SKM-1 (cell line): Measurements from ENCODE around the gene DET1.

Source experiments
- DNase-seq: peaks from one replicate; lab custom pipeline; 2025; ENCODE audit not compliant: unreplicated experiment; lab: John Stamatoyannopoulos, UW

DET1 gene

GRCh38 chr15:88467935-88468528 lies 78.4 kb downstream of the DET1 start:
- no peak for DNase-seq

DNA sequence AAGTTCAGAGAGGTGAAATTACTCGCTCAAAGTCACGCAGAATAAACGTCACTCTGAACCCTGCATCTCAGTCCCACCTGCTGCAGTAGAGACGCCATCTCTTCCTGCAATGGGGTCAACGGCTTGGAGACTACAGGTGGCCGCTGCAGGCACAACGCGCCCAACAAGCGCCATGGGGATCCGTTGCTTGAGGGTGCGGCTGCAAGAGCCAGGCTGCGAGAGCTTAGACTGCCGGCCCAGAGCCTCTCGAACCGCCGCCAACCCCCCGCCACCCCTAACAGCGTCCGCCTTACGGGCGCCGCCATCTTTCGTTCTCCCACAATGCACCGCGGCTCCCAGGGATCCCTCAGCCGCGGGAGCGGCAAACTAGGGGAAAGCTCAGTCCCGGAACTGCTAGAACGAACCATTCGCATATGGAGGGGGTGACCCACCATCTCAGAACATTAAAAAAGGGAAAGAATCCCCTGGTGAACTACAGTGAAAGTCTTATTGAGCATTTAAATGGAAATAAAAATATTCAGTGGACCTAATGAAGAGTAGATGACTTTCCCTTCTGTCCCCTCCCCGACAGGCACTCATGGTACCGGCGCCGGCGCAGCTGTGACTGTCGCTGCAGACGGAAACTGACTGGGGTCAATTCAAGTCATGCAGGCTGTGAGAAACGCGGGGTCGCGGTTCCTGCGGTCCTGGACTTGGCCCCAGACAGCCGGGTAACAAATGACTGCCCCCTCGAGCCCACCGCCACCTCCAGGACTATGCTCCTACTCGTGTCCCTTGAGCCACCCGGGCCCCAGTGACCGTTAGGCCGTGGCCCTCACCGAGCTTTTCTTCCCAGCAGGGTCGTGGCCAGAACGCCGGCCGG lies 79.2 kb downstream of the DET1 start, which contains the start of the genes MRPL46 and MRPS11:
TSS of gene MRPL46 (minus strand) at position 316 of the 862 bp plus-strand sequence. CDS start at position 305, 11 bp downstream.
TSS of gene MRPS11 (plus strand) at position 636 of the 862 bp plus-strand sequence. CDS start at position 646, 10 bp downstream.
- peak; percentile 93 for DNase-seq

DNA sequence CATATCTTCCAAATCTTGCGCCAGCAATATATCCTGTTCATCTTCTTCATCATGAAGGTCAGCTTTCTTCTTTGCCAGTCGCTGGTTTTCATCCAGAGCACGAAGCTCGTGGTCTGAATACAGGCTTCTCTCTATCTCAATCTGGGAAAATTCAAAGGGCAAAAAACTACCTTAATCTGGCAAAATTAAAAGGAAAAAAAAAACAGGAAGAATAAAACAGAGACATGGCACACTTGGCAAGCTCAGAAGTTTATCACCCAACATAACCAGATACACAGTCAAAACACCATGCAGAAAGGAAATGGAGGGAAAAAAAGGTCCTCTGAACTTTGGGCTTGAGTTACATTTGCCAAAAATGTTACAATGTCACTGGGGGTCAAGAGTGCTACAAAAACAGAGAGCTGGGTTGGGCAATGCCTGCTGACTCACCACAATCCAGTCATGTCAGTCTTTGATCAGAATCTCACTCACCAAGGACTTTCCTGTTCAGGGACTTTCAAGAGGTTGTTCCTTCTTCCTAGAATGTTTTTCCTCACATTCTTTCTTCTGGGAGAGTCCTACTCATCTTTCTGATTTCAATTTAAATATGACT lies 80.8 kb downstream of the DET1 start:
- no peak for DNase-seq

DNA sequence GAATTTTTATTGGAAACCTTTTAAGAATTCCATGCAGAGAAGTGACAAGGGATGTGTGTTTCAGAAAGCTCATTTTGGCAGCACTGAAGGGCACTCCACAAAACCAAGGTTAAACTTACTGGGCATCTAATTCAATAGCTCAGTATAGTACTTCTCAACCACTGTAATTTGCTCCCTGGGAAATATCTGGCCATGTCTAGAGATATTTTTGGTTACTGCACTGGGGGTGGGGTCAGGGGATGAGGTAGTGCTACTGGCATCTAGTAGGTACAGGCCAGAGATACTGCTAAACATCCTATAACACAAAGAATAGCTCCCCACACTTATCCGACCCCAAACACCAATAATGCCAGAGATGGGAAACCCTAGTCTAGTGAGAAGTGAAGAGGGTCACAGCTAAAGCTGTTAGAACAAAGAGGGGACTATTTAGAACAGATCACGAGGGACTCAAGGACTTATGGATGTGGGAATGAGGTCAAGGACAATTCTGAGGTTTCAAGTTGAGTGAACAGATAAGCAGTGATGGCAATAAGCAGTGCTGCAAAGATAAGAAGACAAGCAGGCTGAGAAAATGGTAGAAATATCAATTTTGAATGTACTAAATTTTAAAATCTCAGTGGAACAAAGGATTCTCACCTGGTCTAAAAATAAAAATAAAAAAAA lies 82.5 kb downstream of the DET1 start:
- DNase-seq, result no peak
